Activated gamma-delta T cell (primary cell): Measurements from ENCODE around the gene CAMK1D.

Experiments
- DNase-seq: peaks from one replicate; lab custom pipeline; 2025; lab: John Stamatoyannopoulos, UW

The CAMK1D gene

GRCh38 chr10:12499076-12499986, 150.0 kb downstream of the CAMK1D start:
- no peak for DNase-seq

GRCh38 chr10:12500381-12501303, 151.3 kb downstream of the CAMK1D start:
- DNase-seq = no peak

- DNase-seq = no peak
Observed at GRCh38 chr10:12501324-12501723, 152.0 kb downstream of the CAMK1D start.

GRCh38 chr10:12501841-12502525, 152.6 kb downstream of the CAMK1D start:
- DNase-seq = no peak

GRCh38 chr10:12502526-12503274, 153.4 kb downstream of the CAMK1D start:
- no peak for DNase-seq

- no peak for DNase-seq
Observed at GRCh38 chr10:12503311-12503710, 154.0 kb downstream of the CAMK1D start.

- DNase-seq = no peak
Observed at GRCh38 chr10:12504176-12504575, 154.8 kb downstream of the CAMK1D start.

- no peak for DNase-seq
Observed at GRCh38 chr10:12504628-12505027, 155.3 kb downstream of the CAMK1D start.

- no peak for DNase-seq
Observed at GRCh38 chr10:12505683-12506082, 156.3 kb downstream of the CAMK1D start.

GRCh38 chr10:12507165-12507850, 158.0 kb downstream of the CAMK1D start:
- no peak for DNase-seq

- DNase-seq = no peak
Observed at GRCh38 chr10:12508165-12508564, 158.8 kb downstream of the CAMK1D start.

- DNase-seq = no peak
Observed at GRCh38 chr10:12509016-12509793, 159.9 kb downstream of the CAMK1D start.

GRCh38 chr10:12509794-12510100, 160.4 kb downstream of the CAMK1D start:
- DNase-seq = no peak

GRCh38 chr10:12510501-12510941, 161.2 kb downstream of the CAMK1D start:
- no peak for DNase-seq

- no peak for DNase-seq
Observed at GRCh38 chr10:12510984-12511383, 161.6 kb downstream of the CAMK1D start.

- DNase-seq = no peak
Observed at GRCh38 chr10:12511651-12512050, 162.3 kb downstream of the CAMK1D start.

- no peak for DNase-seq
Observed at GRCh38 chr10:12512332-12513002, 163.1 kb downstream of the CAMK1D start.

- DNase-seq = no peak
Observed at GRCh38 chr10:12513003-12513365, 163.6 kb downstream of the CAMK1D start.
